GM12878 (cell line): ENCODE data around the gene CTRL. TPM values are rescaled to one million over a fixed set of nuclear protein-coding genes. Genes with fewer than 3 reads are reported as not detected.

Experiments
- ATAC-seq: fragments of 200-7000 bp; cut with Tn5 transposase; 3 replicates; pipeline ENCODE4 v1.9.1; 2020; ENCODE audit warnings: mild to moderate bottlenecking, moderate library complexity
- BruUV-seq: library from RNA; stranded (reverse); fragments of 400-500 nt; replicated peaks from 2 replicates; lab custom pipeline; 2021; lab: Mats Ljungman, UMichigan
- CTCF ChIA-PET: fragments of 300-600 bp; sonication (Branson Sonifier 250); formaldehyde crosslinking; extraction: SDS; loops from one replicate; lab custom pipeline; 2021; ENCODE audit warnings: inconsistent platforms; lab: Yijun Ruan, JAX
- POLR2A ChIA-PET: fragments of 350-600 bp; formaldehyde crosslinking; extraction: SDS; loops from one replicate; lab custom pipeline; 2021; ENCODE audit warnings: inconsistent platforms; lab: Charles Lee
- RAD21 ChIA-PET: fragments of 300-600 bp; sonication (Branson Sonifier 250); formaldehyde crosslinking; loops from one replicate; lab custom pipeline; 2023; ENCODE audit warnings: antibody characterized with exemption; ENCODE audit not compliant: unreplicated experiment; lab: Charles Lee
- SMC1A ChIA-PET: fragments of 300-600 bp; sonication (Branson Sonifier 250); formaldehyde crosslinking; loops from one replicate; lab custom pipeline; 2023; ENCODE audit not compliant: unreplicated experiment, uncharacterized antibody; lab: Charles Lee
- DNase-seq: peaks from one replicate; pipeline ENCODE4 v3.0.0-alpha.2; 2011; ENCODE audit warnings: low read depth, low spot score
- FAIRE-seq: peaks from 3 replicates; lab custom pipeline; 2011; peaks lifted over from hg19 to GRCh38; lab: Jason Lieb, UNC
- H2AFZ ChIP-seq: 2 replicates; pipeline ENCODE4 v1.6.0; 2011; ENCODE audit warnings: low read depth, low read length, control low read depth; ENCODE audit not compliant: control insufficient read depth
- H3K27ac ChIP-seq: 2 replicates; pipeline ENCODE4 v1.5.1; 2011; ENCODE audit warnings: control low read depth; ENCODE audit not compliant: control insufficient read depth, insufficient read depth
- H3K27me3 ChIP-seq, 2 experiments: replicated peaks in 1 of 2; 2 replicates each; pipeline versions ENCODE4 v1.6.0 to v1.6.1; 2011; ENCODE audit warnings: low read length in 1 of 2; ENCODE audit not compliant: control insufficient read depth in 2 of 2, insufficient read depth in 2 of 2
- H3K36me3 ChIP-seq, 2 experiments: 2 replicates each; pipeline ENCODE4 v1.5.1; 2011; ENCODE audit warnings: low read length in 1 of 2; ENCODE audit not compliant: control insufficient read depth in 2 of 2, insufficient read depth in 2 of 2
- H3K4me1 ChIP-seq: 2 replicates; pipeline ENCODE4 v1.6.1; 2011; ENCODE audit warnings: mild to moderate bottlenecking, low read length, moderate library complexity, mixed read lengths; ENCODE audit not compliant: control insufficient read depth, insufficient read depth
- H3K4me2 ChIP-seq: 2 replicates; pipeline ENCODE4 v1.6.0; 2011; ENCODE audit warnings: control low read depth; ENCODE audit not compliant: control insufficient read depth, insufficient read depth
- H3K4me3 ChIP-seq: fragments of 200-600 bp; sonication (generic); 2 replicates; pipeline ENCODE4 v1.5.1; 2016
- H3K79me2 ChIP-seq: 2 replicates; pipeline ENCODE4 v1.6.0; 2011; ENCODE audit warnings: low read length; ENCODE audit not compliant: control insufficient read depth, insufficient read depth
- H3K9ac ChIP-seq: 2 replicates; pipeline ENCODE4 v1.8.0; 2011; ENCODE audit warnings: low read length, control low read depth, mixed read lengths; ENCODE audit not compliant: control insufficient read depth, insufficient read depth
- H3K9me3 ChIP-seq: replicated peaks from 3 replicates; pipeline ENCODE4 v1.5.1; 2011; ENCODE audit warnings: mild to moderate bottlenecking, low read length; ENCODE audit not compliant: control insufficient read depth, insufficient read depth
- H4K20me1 ChIP-seq: 2 replicates; pipeline ENCODE4 v1.6.0; 2011; ENCODE audit not compliant: control insufficient read depth, insufficient read depth
- BRCA1 ChIP-seq: IDR thresholded peaks from 2 replicates; pipeline ENCODE4 v1.6.1; 2011; ENCODE audit warnings: low read depth, low read length, improper control_type of control experiment
- EED ChIP-seq: sonication (generic); IDR thresholded peaks from 2 replicates; pipeline ENCODE4 v1.6.1; 2016; ENCODE audit warnings: antibody characterized with exemption, low read depth
- GABPA ChIP-seq: IDR thresholded peaks from 2 replicates; pipeline ENCODE4 v1.6.1; 2014; ENCODE audit warnings: antibody characterized with exemption, low read depth, mild to moderate bottlenecking, inconsistent platforms
- GATAD2B ChIP-seq: fragments of 450-650 bp; conservative IDR thresholded peaks from 2 replicates; pipeline ENCODE4 v1.6.1; 2017; ENCODE audit warnings: low read depth, mild to moderate bottlenecking, moderate library complexity
- HCFC1 ChIP-seq: fragments of 150-350 bp; IDR thresholded peaks from 2 replicates; pipeline ENCODE4 v1.6.1; 2014; ENCODE audit warnings: low read length
- HDAC6 ChIP-seq: fragments of 200-600 bp; sonication (generic); IDR thresholded peaks from one replicate; pipeline ENCODE4 v1.8.0; 2017; ENCODE audit warnings: antibody characterized with exemption; ENCODE audit not compliant: unreplicated experiment
- POLR2AphosphoS2 ChIP-seq: IDR thresholded peaks from 2 replicates; pipeline ENCODE4 v1.6.1; 2011; ENCODE audit warnings: low read depth, mild to moderate bottlenecking, low read length, improper control_type of control experiment, moderate library complexity
- SIX5 ChIP-seq: IDR thresholded peaks from 2 replicates; pipeline ENCODE4 v1.6.1; 2011; ENCODE audit warnings: mild to moderate bottlenecking, low read depth, low read length, moderate library complexity; ENCODE audit not compliant: severe bottlenecking
- SPI1 ChIP-seq: IDR thresholded peaks from 2 replicates; pipeline ENCODE4 v1.6.1; 2011; ENCODE audit warnings: low read depth, mild to moderate bottlenecking, low read length, moderate library complexity, borderline replicate concordance; ENCODE audit not compliant: insufficient read depth
- STAT3 ChIP-seq: IDR thresholded peaks from 2 replicates; pipeline ENCODE4 v1.6.1; 2011; ENCODE audit warnings: low read depth, low read length, improper control_type of control experiment
- ZNF274 ChIP-seq: IDR thresholded peaks from one replicate; pipeline ENCODE4 v1.8.0; 2011; ENCODE audit not compliant: insufficient read length, insufficient read depth
- WGBS: methylation state at CpG from one replicate; pipeline ENCODE4 v1.1.6; 2016; ENCODE audit warnings: low lambda C conversion rate; ENCODE audit not compliant: insufficient replicate concordance, insufficient coverage; ENCODE audit errors: missing lambda C conversion rate; 5-methylcytosine and 5-hydroxymethylcytosine counted together
- in situ Hi-C: fragments of 300-500 bp; cut with MboI; formaldehyde crosslinking; loops from 9 replicates; pipeline ENCODE4 v1.14.3; 2018; ENCODE audit warnings: mixed read lengths
- intact Hi-C: fragments of 100-400 bp; cut with micrococcal nuclease; formaldehyde crosslinking; loops from one replicate; pipeline ENCODE4 v1.14.2; 2022; ENCODE audit not compliant: unreplicated experiment
- polyA plus RNA-seq, 11 experiments: library from polyadenylated mRNA; depleted of rRNA in 4 of 11; unstranded in 6 of 11; stranded (reverse) in 5 of 11; fragments of >200 nt; fragmentation: Nextera tagmentation in 4 of 11; fragmentation: Illumina TruSeq in 1 of 11; extraction: Ambion mirVana in 4 of 11; extraction: Trizol in 1 of 11; gene quantifications; 1 replicate in 1 of 11; 2 replicates in 10 of 11; pipeline versions ENCODE4 v1.2.1 to v1.2.3, GENCODE V29; 2011 to 2016; ENCODE audit warnings: inconsistent platforms in 2 of 11, missing spikeins in 2 of 11, low read depth in 1 of 11
- total RNA-seq, 4 experiments: library from RNA; depleted of rRNA in 3 of 4; stranded (reverse); fragments of >200 nt in 3 of 4; fragmentation: Illumina TruSeq in 1 of 4; extraction: Trizol in 1 of 4; gene quantifications; 2 replicates each; pipeline versions ENCODE4 v1.2.1 to v1.2.3, GENCODE V29; 2013 to 2021
- TF ChIP-seq, protein P1 (sequence below): fragments of 150-350 bp; IDR thresholded peaks from 2 replicates; pipeline ENCODE4 v1.6.1; 2016; ENCODE audit warnings: low read depth, low read length
- TF ChIP-seq, protein P2 (sequence below): IDR thresholded peaks from 2 replicates; pipeline ENCODE4 v1.6.1; 2012; ENCODE audit warnings: low read depth, low read length, improper control_type of control experiment
- TF ChIP-seq, protein P3 (sequence below): IDR thresholded peaks from 2 replicates; pipeline ENCODE4 v1.6.1; 2012; ENCODE audit warnings: low read depth, low read length, improper control_type of control experiment
- TF ChIP-seq, protein P4 (sequence below): IDR thresholded peaks from 2 replicates; pipeline ENCODE4 v1.6.1; 2011; ENCODE audit warnings: borderline replicate concordance, low read depth, mild to moderate bottlenecking, moderate library complexity, mixed read lengths, low read length; ENCODE audit not compliant: insufficient read depth; ENCODE audit errors: extremely low read length
- TF ChIP-seq, protein P5 (sequence below): fragments of 450-650 bp; IDR thresholded peaks from 2 replicates; pipeline ENCODE4 v1.6.1; 2018; ENCODE audit warnings: borderline replicate concordance, mild to moderate bottlenecking; ENCODE audit not compliant: partially characterized antibody

The CTRL gene
- total and polyA plus RNA-seq, 10 of the 15 experiments (the other 5 are each of a cell fraction or from before 2014, with no cell fraction given), result 1.1 to 4.9 (median 2.6) TPM

DNA sequence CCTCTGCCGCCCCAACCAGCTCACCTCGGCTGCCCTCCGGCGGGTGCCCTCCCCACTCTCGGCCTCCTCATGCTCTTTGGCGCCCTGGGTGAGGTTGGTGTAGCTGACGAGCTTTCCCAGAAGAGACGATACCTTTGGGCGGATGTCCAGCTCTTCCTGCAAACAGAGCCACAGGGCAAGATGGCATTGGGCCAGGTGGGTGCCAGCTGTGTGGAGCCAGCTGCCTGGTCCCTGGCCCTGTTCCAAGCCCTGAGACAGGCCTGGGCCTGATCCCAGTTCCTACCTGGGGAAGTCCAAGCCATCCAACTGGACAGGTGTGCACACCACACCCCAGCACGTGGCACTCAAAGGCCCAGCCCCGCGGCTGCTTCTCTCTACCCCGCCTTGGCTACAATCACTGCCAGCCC lies 29.9 kb upstream of the CTRL start:
- no peak overlapping the region for H3K4me3 ChIP-seq
- ChIA-PET RAD21 (no interaction called here), POLR2A (no interaction called here), CTCF (no interaction called here), SMC1A (no interaction called here)
- BruUV-seq, result no TSS peak
- no peak overlapping the region for H3K9ac ChIP-seq
- ATAC-seq, result no peak
- H3K4me2 ChIP-seq, result no peak overlapping the region
- WGBS, result 97% methylated on average over 13 of the region's 13 CpGs
- peaks cover 5 to 6% of the 10 kb centered on the region in 2 experiments; a peak in 3 of 4 replicates for H3K36me3 ChIP-seq
- no peak for FAIRE-seq
- peaks cover 4% of the 10 kb centered on the region for H3K79me2 ChIP-seq
- H3K4me1 ChIP-seq, result peaks cover 11% of the 10 kb centered on the region
- no peak for DNase-seq
- H2AFZ ChIP-seq, result no peak overlapping the region
- in situ Hi-C loops, result no loop called here
- no peak overlapping the region for H3K27ac ChIP-seq
- intact Hi-C loops, result no loop called here
- H3K9me3 ChIP-seq, result no peaks in the 10 kb centered on the region
- H4K20me1 ChIP-seq, result no peaks in the 10 kb centered on the region
- H3K27me3 ChIP-seq, result no peaks in the 10 kb centered on the region
- no peak for TF ChIP-seq EED
- no peak for TF ChIP-seq SPI1
- TF ChIP-seq, protein P1, sequence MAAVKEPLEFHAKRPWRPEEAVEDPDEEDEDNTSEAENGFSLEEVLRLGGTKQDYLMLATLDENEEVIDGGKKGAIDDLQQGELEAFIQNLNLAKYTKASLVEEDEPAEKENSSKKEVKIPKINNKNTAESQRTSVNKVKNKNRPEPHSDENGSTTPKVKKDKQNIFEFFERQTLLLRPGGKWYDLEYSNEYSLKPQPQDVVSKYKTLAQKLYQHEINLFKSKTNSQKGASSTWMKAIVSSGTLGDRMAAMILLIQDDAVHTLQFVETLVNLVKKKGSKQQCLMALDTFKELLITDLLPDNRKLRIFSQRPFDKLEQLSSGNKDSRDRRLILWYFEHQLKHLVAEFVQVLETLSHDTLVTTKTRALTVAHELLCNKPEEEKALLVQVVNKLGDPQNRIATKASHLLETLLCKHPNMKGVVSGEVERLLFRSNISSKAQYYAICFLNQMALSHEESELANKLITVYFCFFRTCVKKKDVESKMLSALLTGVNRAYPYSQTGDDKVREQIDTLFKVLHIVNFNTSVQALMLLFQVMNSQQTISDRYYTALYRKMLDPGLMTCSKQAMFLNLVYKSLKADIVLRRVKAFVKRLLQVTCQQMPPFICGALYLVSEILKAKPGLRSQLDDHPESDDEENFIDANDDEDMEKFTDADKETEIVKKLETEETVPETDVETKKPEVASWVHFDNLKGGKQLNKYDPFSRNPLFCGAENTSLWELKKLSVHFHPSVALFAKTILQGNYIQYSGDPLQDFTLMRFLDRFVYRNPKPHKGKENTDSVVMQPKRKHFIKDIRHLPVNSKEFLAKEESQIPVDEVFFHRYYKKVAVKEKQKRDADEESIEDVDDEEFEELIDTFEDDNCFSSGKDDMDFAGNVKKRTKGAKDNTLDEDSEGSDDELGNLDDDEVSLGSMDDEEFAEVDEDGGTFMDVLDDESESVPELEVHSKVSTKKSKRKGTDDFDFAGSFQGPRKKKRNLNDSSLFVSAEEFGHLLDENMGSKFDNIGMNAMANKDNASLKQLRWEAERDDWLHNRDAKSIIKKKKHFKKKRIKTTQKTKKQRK, result no peak
- TF ChIP-seq, protein P2, sequence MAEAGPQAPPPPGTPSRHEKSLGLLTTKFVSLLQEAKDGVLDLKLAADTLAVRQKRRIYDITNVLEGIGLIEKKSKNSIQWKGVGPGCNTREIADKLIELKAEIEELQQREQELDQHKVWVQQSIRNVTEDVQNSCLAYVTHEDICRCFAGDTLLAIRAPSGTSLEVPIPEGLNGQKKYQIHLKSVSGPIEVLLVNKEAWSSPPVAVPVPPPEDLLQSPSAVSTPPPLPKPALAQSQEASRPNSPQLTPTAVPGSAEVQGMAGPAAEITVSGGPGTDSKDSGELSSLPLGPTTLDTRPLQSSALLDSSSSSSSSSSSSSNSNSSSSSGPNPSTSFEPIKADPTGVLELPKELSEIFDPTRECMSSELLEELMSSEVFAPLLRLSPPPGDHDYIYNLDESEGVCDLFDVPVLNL, result no peak
- TF ChIP-seq, protein P3, sequence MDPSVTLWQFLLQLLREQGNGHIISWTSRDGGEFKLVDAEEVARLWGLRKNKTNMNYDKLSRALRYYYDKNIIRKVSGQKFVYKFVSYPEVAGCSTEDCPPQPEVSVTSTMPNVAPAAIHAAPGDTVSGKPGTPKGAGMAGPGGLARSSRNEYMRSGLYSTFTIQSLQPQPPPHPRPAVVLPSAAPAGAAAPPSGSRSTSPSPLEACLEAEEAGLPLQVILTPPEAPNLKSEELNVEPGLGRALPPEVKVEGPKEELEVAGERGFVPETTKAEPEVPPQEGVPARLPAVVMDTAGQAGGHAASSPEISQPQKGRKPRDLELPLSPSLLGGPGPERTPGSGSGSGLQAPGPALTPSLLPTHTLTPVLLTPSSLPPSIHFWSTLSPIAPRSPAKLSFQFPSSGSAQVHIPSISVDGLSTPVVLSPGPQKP, result no peak
- TF ChIP-seq HCFC1, result no peak
- TF ChIP-seq, protein P4, sequence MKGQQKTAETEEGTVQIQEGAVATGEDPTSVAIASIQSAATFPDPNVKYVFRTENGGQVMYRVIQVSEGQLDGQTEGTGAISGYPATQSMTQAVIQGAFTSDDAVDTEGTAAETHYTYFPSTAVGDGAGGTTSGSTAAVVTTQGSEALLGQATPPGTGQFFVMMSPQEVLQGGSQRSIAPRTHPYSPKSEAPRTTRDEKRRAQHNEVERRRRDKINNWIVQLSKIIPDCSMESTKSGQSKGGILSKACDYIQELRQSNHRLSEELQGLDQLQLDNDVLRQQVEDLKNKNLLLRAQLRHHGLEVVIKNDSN, result no peak
- TF ChIP-seq BRCA1, result no peak
- no peak for TF ChIP-seq POLR2AphosphoS2
- no peak for TF ChIP-seq ZNF274
- TF ChIP-seq HDAC6, result no peak
- TF ChIP-seq STAT3, result no peak
- no peak for TF ChIP-seq SIX5
- TF ChIP-seq, protein P5, sequence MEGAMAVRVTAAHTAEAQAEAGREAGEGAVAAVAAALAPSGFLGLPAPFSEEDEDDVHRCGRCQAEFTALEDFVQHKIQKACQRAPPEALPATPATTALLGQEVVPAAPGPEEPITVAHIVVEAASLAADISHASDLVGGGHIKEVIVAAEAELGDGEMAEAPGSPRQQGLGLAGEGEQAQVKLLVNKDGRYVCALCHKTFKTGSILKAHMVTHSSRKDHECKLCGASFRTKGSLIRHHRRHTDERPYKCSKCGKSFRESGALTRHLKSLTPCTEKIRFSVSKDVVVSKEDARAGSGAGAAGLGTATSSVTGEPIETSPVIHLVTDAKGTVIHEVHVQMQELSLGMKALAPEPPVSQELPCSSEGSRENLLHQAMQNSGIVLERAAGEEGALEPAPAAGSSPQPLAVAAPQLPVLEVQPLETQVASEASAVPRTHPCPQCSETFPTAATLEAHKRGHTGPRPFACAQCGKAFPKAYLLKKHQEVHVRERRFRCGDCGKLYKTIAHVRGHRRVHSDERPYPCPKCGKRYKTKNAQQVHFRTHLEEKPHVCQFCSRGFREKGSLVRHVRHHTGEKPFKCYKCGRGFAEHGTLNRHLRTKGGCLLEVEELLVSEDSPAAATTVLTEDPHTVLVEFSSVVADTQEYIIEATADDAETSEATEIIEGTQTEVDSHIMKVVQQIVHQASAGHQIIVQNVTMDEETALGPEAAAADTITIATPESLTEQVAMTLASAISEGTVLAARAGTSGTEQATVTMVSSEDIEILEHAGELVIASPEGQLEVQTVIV, result no peak
- no peak for TF ChIP-seq GABPA
- TF ChIP-seq GATAD2B, result no peak
